ENCODE results near the gene USF2.
A peak's percentile ranks its signal among the peaks of the same experiment; 100 is the strongest.

Gene USF2

DNA sequence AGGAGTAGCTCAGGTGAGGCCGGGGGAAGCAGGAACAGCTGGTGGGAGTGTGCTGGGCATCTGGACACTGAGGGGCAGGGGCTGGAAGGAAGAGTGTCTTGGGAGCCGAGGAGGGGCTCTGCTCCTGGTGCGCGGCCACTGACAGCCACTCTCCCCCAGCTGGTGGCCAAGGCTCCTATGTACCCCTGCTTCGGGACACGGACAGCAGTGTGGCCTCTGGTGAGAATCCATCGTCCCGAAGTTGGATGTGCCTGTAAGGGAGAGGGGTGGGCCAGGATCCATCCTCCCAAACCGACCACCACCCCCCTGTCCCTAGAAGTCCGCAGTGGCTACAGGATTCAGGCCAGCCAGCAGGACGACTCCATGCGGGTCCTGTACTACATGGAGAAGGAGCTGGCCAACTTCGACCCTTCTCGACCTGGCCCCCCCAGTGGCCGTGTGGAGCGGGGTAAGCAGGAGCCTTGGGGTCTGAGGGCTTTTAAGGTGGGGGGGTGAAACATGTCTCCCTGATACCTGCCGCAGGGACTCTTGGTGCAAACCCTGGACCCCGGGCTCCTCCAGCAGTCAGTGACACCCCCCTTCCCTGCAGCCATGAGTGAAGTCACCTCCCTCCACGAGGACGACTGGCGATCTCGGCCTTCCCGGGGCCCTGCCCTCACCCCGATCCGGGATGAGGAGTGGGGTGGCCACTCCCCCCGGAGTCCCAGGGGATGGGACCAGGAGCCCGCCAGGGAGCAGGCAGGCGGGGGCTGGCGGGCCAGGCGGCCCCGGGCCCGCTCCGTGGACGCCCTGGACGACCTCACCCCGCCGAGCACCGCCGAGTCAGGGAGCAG lies 2.0 kb upstream of the USF2 start (continued):
- TF ChIP-seq ZBTB11 (tag by site-specific recombination; conservative IDR thresholded peaks at IDR 0.05; ENCODE audit: low read depth) (no peak), ZNF174 (tag by site-specific recombination; IDR thresholded peaks at IDR 0.05) (no peak), ZBTB21 (tag by site-specific recombination; IDR thresholded peaks at IDR 0.05) (no peak; the same call in 1 of the 2 replicates), ZBTB6 (tag by site-specific recombination; IDR thresholded peaks at IDR 0.05) (no peak), ZNF398 (tag by site-specific recombination; IDR thresholded peaks at IDR 0.05) (peak; percentile 55; the same call in 1 of the 2 replicates), ZEB2 (tag by site-specific recombination; IDR thresholded peaks at IDR 0.05) (no peak; the same call in 1 of the 2 replicates), ZNF677 (tag by site-specific recombination; IDR thresholded peaks at IDR 0.05) (no peak), PATZ1 (tag by site-specific recombination; IDR thresholded peaks at IDR 0.05) (peak; percentile 19; the same call in 1 of the 2 replicates), ZNF335 (tag by site-specific recombination; conservative IDR thresholded peaks at IDR 0.05) (peak; percentile 40), ZNF518A (tag by site-specific recombination; conservative IDR thresholded peaks at IDR 0.05; ENCODE audit: low read depth) (no peak), ZNF292 (tag by site-specific recombination; IDR thresholded peaks at IDR 0.05; ENCODE audit: borderline replicate concordance, low read depth) (no peak), ZSCAN16 (tag by site-specific recombination; IDR thresholded peaks at IDR 0.05) (no peak), SCRT2 (tag by site-specific recombination; IDR thresholded peaks at IDR 0.05) (peak; percentile 21; the same call in 1 of the 2 replicates), ZBTB20 (tag by site-specific recombination; IDR thresholded peaks at IDR 0.05) (peak; percentile 99), MEIS1 (CRISPR knock-in tag; IDR thresholded peaks at IDR 0.05; ENCODE audit: borderline replicate concordance) (no peak), ZNF148 (tag by site-specific recombination; IDR thresholded peaks at IDR 0.05; ENCODE audit: borderline replicate concordance) (no peak; the same call in 1 of the 2 replicates), ZNF138 (tag by site-specific recombination; IDR thresholded peaks at IDR 0.05; ENCODE audit: borderline replicate concordance) (no peak), ZNF23 (tag by site-specific recombination; IDR thresholded peaks at IDR 0.05; ENCODE audit: borderline replicate concordance) (no peak)
- TF ChIP-seq, protein P1, sequence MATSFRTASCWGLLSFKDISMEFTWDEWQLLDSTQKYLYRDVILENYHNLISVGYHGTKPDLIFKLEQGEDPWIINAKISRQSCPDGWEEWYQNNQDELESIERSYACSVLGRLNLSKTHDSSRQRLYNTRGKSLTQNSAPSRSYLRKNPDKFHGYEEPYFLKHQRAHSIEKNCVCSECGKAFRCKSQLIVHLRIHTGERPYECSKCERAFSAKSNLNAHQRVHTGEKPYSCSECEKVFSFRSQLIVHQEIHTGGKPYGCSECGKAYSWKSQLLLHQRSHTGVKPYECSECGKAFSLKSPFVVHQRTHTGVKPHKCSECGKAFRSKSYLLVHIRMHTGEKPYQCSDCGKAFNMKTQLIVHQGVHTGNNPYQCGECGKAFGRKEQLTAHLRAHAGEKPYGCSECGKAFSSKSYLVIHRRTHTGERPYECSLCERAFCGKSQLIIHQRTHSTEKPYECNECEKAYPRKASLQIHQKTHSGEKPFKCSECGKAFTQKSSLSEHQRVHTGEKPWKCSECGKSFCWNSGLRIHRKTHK (tag by site-specific recombination; IDR thresholded peaks at IDR 0.05), result no peak

Data from HEK293 (cell line).